Fibroblast of mammary gland (primary cell): ENCODE data around the gene NRG4.
"Not testable (repeated sequence)": the region's sequence is repeated elsewhere in the genome, so short reads cannot be mapped to it uniquely, and the experiment has no call there.

Source experiments
- DNase-seq: peaks from one replicate; pipeline ENCODE4 v3.0.0-alpha.2; 2010; ENCODE audit warnings: low read depth
- H3K4me3 ChIP-seq: 2 replicates; pipeline ENCODE4 v1.5.1; 2011; ENCODE audit warnings: low read depth, mild to moderate bottlenecking, low read length, moderate library complexity; ENCODE audit not compliant: control insufficient read depth
- CTCF ChIP-seq: conservative IDR thresholded peaks from 2 replicates; pipeline ENCODE4 v1.5.1; 2011; ENCODE audit warnings: low read depth, low read length, inconsistent platforms; ENCODE audit not compliant: control insufficient read depth, insufficient read depth

Gene NRG4

GRCh38 chr15:76032046-76032445, 19.8 kb upstream of the NRG4 start:
- H3K4me3 ChIP-seq: no peak overlapping the region
- no peak for DNase-seq
- no peak for TF ChIP-seq CTCF

- H3K4me3 ChIP-seq: no peak overlapping the region
- TF ChIP-seq CTCF: no peak
- no peak for DNase-seq
These were observed 12.0 kb upstream of the NRG4 start for GRCh38 chr15:76024021-76024768.

- not testable (repeated sequence) for DNase-seq
These were observed 1.2 kb upstream of the NRG4 start for GRCh38 chr15:76013470-76013869.

GRCh38 chr15:76010613-76011012, 1.6 kb downstream of the NRG4 start:
- H3K4me3 ChIP-seq: no peak overlapping the region
- no peak for TF ChIP-seq CTCF
- DNase-seq: no peak

More at GRCh38 chr15:76013470-76013869, 1.2 kb upstream of the NRG4 start:
- H3K4me3 ChIP-seq: not testable (repeated sequence)

- H3K4me3 ChIP-seq: no peak overlapping the region
- DNase-seq: peak; percentile 67
- no peak for TF ChIP-seq CTCF
These were observed 6.0 kb downstream of the NRG4 start for GRCh38 chr15:76006136-76006778.

- no peak overlapping the region for H3K4me3 ChIP-seq
- no peak for TF ChIP-seq CTCF
These were observed 8.9 kb downstream of the NRG4 start for GRCh38 chr15:76003364-76003763.

GRCh38 chr15:75995611-75996010, 16.6 kb downstream of the NRG4 start:
- no peak for TF ChIP-seq CTCF
- DNase-seq: no peak

More at GRCh38 chr15:76003364-76003763, 8.9 kb downstream of the NRG4 start:
- DNase-seq: no peak

More at GRCh38 chr15:75995611-75996010, 16.6 kb downstream of the NRG4 start:
- no peak overlapping the region for H3K4me3 ChIP-seq
